H9 (cell line): ENCODE data around the gene ARRB1. TPM values are rescaled to one million over a fixed set of nuclear protein-coding genes. Genes with fewer than 3 reads are reported as not detected.
A peak's percentile ranks its signal among the peaks of the same experiment; 100 is the strongest.

ENCODE experiments used
- DNase-seq: peaks from one replicate; pipeline ENCODE4 v3.0.0-alpha.2; 2017
- H2AFZ ChIP-seq: one replicate; pipeline ENCODE4 v1.6.1; 2013; ENCODE audit warnings: mild to moderate bottlenecking, low read length, control low read depth, moderate library complexity
- H2AK5ac ChIP-seq: 2 replicates; pipeline ENCODE4 v1.6.1; 2013; ENCODE audit warnings: low read length, control low read depth, mixed read lengths; ENCODE audit not compliant: insufficient read length
- H2BK120ac ChIP-seq: one replicate; pipeline ENCODE4 v1.6.1; 2013; ENCODE audit warnings: low read depth, mild to moderate bottlenecking, low read length, control low read depth, inconsistent platforms; ENCODE audit not compliant: poor library complexity, severe bottlenecking
- H2BK12ac ChIP-seq: 2 replicates; pipeline ENCODE4 v1.6.1; 2013; ENCODE audit warnings: low read length, control low read depth, mixed read lengths, low read depth; ENCODE audit not compliant: insufficient read length
- H2BK15ac ChIP-seq: 2 replicates; pipeline ENCODE4 v1.6.1; 2013; ENCODE audit warnings: low read depth, low read length, control low read depth
- H2BK20ac ChIP-seq: one replicate; pipeline ENCODE4 v1.6.1; 2013; ENCODE audit warnings: low read depth, mild to moderate bottlenecking, low read length, control low read depth, inconsistent platforms; ENCODE audit not compliant: poor library complexity, severe bottlenecking
- H2BK5ac ChIP-seq: 2 replicates; pipeline ENCODE4 v1.6.1; 2013; ENCODE audit warnings: low read length, control low read depth, mixed read lengths; ENCODE audit not compliant: insufficient read length
- H3K14ac ChIP-seq: 2 replicates; pipeline ENCODE4 v1.6.1; 2013; ENCODE audit warnings: low read length, control low read depth; ENCODE audit not compliant: insufficient read depth
- H3K18ac ChIP-seq: 2 replicates; pipeline ENCODE4 v1.6.1; 2013; ENCODE audit warnings: low read depth, mild to moderate bottlenecking, mixed read lengths, low read length, control low read depth; ENCODE audit not compliant: insufficient read length
- H3K23ac ChIP-seq: 2 replicates; pipeline ENCODE4 v1.6.1; 2013; ENCODE audit warnings: low read length, control low read depth, mixed read lengths, low read depth; ENCODE audit not compliant: insufficient read length
- H3K23me2 ChIP-seq: 2 replicates; pipeline ENCODE4 v1.6.1; 2013; ENCODE audit warnings: low read depth, mild to moderate bottlenecking, mixed read lengths, low read length, control low read depth; ENCODE audit not compliant: insufficient read length, poor library complexity, severe bottlenecking
- H3K27ac ChIP-seq: 2 replicates; pipeline ENCODE4 v1.5.1; 2013; ENCODE audit warnings: low read length, control low read depth, mixed read lengths, low read depth; ENCODE audit not compliant: insufficient read length
- H3K27me3 ChIP-seq: 2 replicates; pipeline ENCODE4 v1.6.1; 2013; ENCODE audit warnings: low read length, control low read depth, inconsistent platforms; ENCODE audit not compliant: insufficient read depth
- H3K4ac ChIP-seq: 2 replicates; pipeline ENCODE4 v1.6.1; 2013; ENCODE audit warnings: low read depth, mild to moderate bottlenecking, control low read depth, inconsistent platforms, low read length, moderate library complexity
- H3K4me1 ChIP-seq: 2 replicates; pipeline ENCODE4 v1.6.1; 2013; ENCODE audit warnings: low read length, control low read depth, inconsistent platforms; ENCODE audit not compliant: insufficient read depth
- H3K4me2 ChIP-seq: 2 replicates; pipeline ENCODE4 v1.6.1; 2013; ENCODE audit warnings: low read length, control low read depth, mixed read lengths; ENCODE audit not compliant: insufficient read length, insufficient read depth
- H3K56ac ChIP-seq: 2 replicates; pipeline ENCODE4 v1.6.1; 2013; ENCODE audit warnings: low read depth, mild to moderate bottlenecking, mixed read lengths, low read length, control low read depth; ENCODE audit not compliant: insufficient read length
- H3K79me1 ChIP-seq: 2 replicates; pipeline ENCODE4 v1.6.1; 2013; ENCODE audit warnings: low read depth, mild to moderate bottlenecking, moderate library complexity, low read length, control low read depth, inconsistent platforms; ENCODE audit not compliant: insufficient read depth, poor library complexity, severe bottlenecking
- H3K79me2 ChIP-seq: 2 replicates; pipeline ENCODE4 v1.6.1; 2013; ENCODE audit warnings: low read length, control low read depth, inconsistent platforms; ENCODE audit not compliant: insufficient read depth
- H3K9ac ChIP-seq: 2 replicates; pipeline ENCODE4 v1.6.1; 2013; ENCODE audit warnings: low read length, control low read depth, mixed read lengths; ENCODE audit not compliant: insufficient read length; ENCODE audit errors: extremely low read depth
- H3K9me3 ChIP-seq: one replicate; pipeline ENCODE4 v1.6.1; 2013; ENCODE audit warnings: low read depth, low read length, inconsistent platforms; ENCODE audit not compliant: control insufficient read depth
- H3T11ph ChIP-seq: one replicate; pipeline ENCODE4 v1.6.1; 2013; ENCODE audit warnings: mild to moderate bottlenecking, low read length, control low read depth, inconsistent platforms
- H4K20me1 ChIP-seq: one replicate; pipeline ENCODE4 v1.6.1; 2013; ENCODE audit not compliant: control insufficient read depth, insufficient read length, insufficient read depth
- H4K5ac ChIP-seq: 2 replicates; pipeline ENCODE4 v1.6.1; 2013; ENCODE audit warnings: low read depth, mild to moderate bottlenecking, mixed read lengths, low read length, control low read depth; ENCODE audit not compliant: insufficient read length
- H4K8ac ChIP-seq: replicated peaks from 2 replicates; pipeline ENCODE4 v1.6.1; 2013; ENCODE audit warnings: low read length, control low read depth, mixed read lengths, low read depth; ENCODE audit not compliant: insufficient read length
- H4K91ac ChIP-seq: 2 replicates; pipeline ENCODE4 v1.6.1; 2013; ENCODE audit warnings: low read depth, mild to moderate bottlenecking, moderate library complexity, mixed read lengths, low read length, control low read depth; ENCODE audit not compliant: insufficient read length
- H3K27ac Mint-ChIP-seq, 3 experiments: 2 replicates in 2 of 3; 3 replicates in 1 of 3; pipeline ENCODE4 v1.8.0; 2020 to 2021; ENCODE audit warnings: mixed read lengths in 3 of 3, mild to moderate bottlenecking in 1 of 3, moderate library complexity in 1 of 3
- H3K27me3 Mint-ChIP-seq: 2 replicates; pipeline ENCODE4 v1.8.0; 2021; ENCODE audit warnings: low read depth, mild to moderate bottlenecking, moderate library complexity, mixed read lengths
- H3K36me3 Mint-ChIP-seq, 3 experiments: 2 replicates in 2 of 3; 3 replicates in 1 of 3; pipeline ENCODE4 v1.8.0; 2020 to 2021; ENCODE audit warnings: low read depth in 3 of 3, mixed read lengths in 3 of 3; ENCODE audit not compliant: insufficient read depth in 1 of 3
- H3K4me1 Mint-ChIP-seq, 2 experiments: 2 replicates each; pipeline ENCODE4 v1.8.0; 2020; ENCODE audit warnings: mixed read lengths in 2 of 2
- H3K4me3 Mint-ChIP-seq, 2 experiments: 2 replicates in 1 of 2; 3 replicates in 1 of 2; pipeline ENCODE4 v1.8.0; 2020 to 2021; ENCODE audit warnings: mild to moderate bottlenecking in 2 of 2, mixed read lengths in 2 of 2, moderate library complexity in 1 of 2
- H3K9me3 Mint-ChIP-seq, 2 experiments: 2 replicates in 1 of 2; 3 replicates in 1 of 2; pipeline ENCODE4 v1.8.0; 2020; ENCODE audit warnings: mild to moderate bottlenecking in 2 of 2, mixed read lengths in 2 of 2, moderate library complexity in 1 of 2
- WGBS: extraction: QIAGEN DNeasy Blood & Tissue Kit; methylation state at CpG from one replicate; pipeline ENCODE4 v1.1.7; 2013; ENCODE audit warnings: missing lambda C conversion rate, low lambda C conversion rate, mixed read lengths; ENCODE audit not compliant: insufficient read length; ENCODE audit errors: extremely low coverage; 5-methylcytosine and 5-hydroxymethylcytosine counted together
- total RNA-seq: library from RNA; stranded (reverse); gene quantifications from 2 replicates; pipeline ENCODE4 v1.2.1, GENCODE V29; 2021
- TF ChIP-seq, protein P1 (sequence below): fragments of 200-600 bp; sonication (generic); conservative IDR thresholded peaks from 3 replicates; pipeline ENCODE4 v1.8.0; 2021; ENCODE audit warnings: antibody characterized with exemption, mild to moderate bottlenecking

Gene ARRB1
- total RNA-seq, 1 experiment from 2014 or later: 20.6 TPM

DNA sequence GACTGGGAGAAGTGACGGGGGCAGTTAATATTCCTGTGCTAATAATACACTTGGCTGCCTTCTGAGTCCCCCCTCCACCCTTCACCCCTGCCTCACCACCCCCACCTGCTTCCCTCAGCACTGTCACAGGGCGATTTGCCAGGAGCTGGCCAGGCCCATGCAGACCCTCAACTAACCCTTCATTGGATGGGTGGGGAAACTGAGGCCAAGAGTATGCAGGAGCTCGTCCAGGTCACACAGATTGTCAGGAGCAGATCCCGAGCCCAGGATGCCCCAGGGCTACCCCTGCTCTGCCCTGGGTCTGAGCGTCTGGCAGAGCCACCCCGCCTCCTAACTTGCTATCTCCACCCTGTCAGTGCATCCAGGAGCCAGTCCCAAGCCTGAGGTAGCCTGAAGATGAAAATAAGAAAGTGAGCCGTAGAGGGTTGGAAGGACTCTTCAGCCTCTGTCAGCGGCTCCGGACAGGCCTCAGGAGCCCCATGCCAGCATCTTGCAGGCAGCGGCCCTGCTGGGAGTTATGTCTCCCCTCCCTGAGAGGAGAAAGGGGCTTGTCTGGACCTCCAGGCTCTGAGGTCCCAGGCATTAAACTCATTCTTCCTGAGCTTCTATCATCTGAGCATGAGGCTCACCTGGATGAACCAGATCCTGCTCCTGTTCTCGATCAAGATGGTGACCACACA is 104.7 kb downstream of the ARRB1 start:
- H3K56ac ChIP-seq: no peak overlapping the region
- TF ChIP-seq, protein P1, sequence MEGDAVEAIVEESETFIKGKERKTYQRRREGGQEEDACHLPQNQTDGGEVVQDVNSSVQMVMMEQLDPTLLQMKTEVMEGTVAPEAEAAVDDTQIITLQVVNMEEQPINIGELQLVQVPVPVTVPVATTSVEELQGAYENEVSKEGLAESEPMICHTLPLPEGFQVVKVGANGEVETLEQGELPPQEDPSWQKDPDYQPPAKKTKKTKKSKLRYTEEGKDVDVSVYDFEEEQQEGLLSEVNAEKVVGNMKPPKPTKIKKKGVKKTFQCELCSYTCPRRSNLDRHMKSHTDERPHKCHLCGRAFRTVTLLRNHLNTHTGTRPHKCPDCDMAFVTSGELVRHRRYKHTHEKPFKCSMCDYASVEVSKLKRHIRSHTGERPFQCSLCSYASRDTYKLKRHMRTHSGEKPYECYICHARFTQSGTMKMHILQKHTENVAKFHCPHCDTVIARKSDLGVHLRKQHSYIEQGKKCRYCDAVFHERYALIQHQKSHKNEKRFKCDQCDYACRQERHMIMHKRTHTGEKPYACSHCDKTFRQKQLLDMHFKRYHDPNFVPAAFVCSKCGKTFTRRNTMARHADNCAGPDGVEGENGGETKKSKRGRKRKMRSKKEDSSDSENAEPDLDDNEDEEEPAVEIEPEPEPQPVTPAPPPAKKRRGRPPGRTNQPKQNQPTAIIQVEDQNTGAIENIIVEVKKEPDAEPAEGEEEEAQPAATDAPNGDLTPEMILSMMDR: no peak
- H2BK120ac ChIP-seq: no peak overlapping the region
- H3K79me1 ChIP-seq: no peaks in the 10 kb centered on the region
- H3K9ac ChIP-seq: no peak overlapping the region
- no peak overlapping the region for H3K27ac ChIP-seq
- no peaks in the 10 kb centered on the region for H3K79me2 ChIP-seq
- H2BK20ac ChIP-seq: no peak overlapping the region
- no peak overlapping the region for H4K5ac ChIP-seq
- no peak overlapping the region for H2BK15ac ChIP-seq
- peak; percentile 15 for DNase-seq
- no peaks in the 10 kb centered on the region for H3K9me3 ChIP-seq
- Mint-ChIP-seq H3K4me3 (no peak overlapping the region), H3K27ac (no peak overlapping the region), H3K9me3 (no peaks in the 10 kb centered on the region), H3K36me3 (no peaks in the 10 kb centered on the region; a peak in 1 of 7 replicates), H3K4me1 (peaks cover 4 to 10% of the 10 kb centered on the region in 2 experiments; a peak in 3 of 4 replicates), H3K27me3 (peaks cover 44% of the 10 kb centered on the region)
- no peak overlapping the region for H3K4ac ChIP-seq
- no peak overlapping the region for H3T11ph ChIP-seq
- no peak overlapping the region for H2BK5ac ChIP-seq
- no peak overlapping the region for H4K91ac ChIP-seq
- no peak overlapping the region for H3K14ac ChIP-seq
- H4K8ac ChIP-seq: no peak overlapping the region
- H3K18ac ChIP-seq: no peak overlapping the region
- peaks cover 18% of the 10 kb centered on the region; the same call in 1 of the 2 replicates for H3K27me3 ChIP-seq
- WGBS: no CpG with 5 or more reads among the region's 11 CpGs
- no peak overlapping the region for H2AK5ac ChIP-seq
- peaks cover 5% of the 10 kb centered on the region for H3K23me2 ChIP-seq
- H3K4me1 ChIP-seq: no peaks in the 10 kb centered on the region; the same call in 1 of the 2 replicates
- no peak overlapping the region for H2BK12ac ChIP-seq
- H3K23ac ChIP-seq: no peak overlapping the region
- H3K4me2 ChIP-seq: no peak overlapping the region
- no peak overlapping the region for H2AFZ ChIP-seq
- H4K20me1 ChIP-seq: no peaks in the 10 kb centered on the region
